Stimulated activated CD8-positive, alpha-beta memory T cell treated with anti-CD3 and anti-CD28 coated beads, Interleukin-7, amount 100 ng/mL, for 4 hours (primary cell): ENCODE measurements around the gene ARL15.
"Not testable (repeated sequence)": the region's sequence is repeated elsewhere in the genome, so short reads cannot be mapped to it uniquely, and the experiment has no call there.

ENCODE experiments used
- DNase-seq, 2 donors: peaks; one replicate each; pipeline ENCODE4 v3.0.0-alpha.2; 2020; ENCODE audit warnings: low read depth in 2 of 2

ARL15 gene

DNA sequence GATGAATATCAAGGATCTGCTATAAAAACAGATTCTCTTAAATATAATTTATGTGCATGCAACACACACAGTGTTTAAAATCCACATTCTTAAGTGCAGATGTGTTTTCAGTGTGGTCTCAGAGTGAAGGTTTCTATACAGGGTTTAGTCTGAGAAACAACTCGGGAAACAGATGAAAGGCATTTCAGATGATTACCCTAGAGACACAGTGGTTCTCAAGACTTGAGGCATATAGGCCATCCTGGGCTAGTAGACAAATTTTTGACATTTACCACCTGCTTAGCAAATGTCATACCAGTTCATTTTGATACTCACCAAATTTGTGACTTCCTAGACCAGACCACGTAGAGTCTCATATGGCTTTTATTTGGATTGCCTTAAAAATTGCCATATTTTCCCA, 216.5 kb downstream of the ARL15 start:
- DNase-seq = no peak

DNA sequence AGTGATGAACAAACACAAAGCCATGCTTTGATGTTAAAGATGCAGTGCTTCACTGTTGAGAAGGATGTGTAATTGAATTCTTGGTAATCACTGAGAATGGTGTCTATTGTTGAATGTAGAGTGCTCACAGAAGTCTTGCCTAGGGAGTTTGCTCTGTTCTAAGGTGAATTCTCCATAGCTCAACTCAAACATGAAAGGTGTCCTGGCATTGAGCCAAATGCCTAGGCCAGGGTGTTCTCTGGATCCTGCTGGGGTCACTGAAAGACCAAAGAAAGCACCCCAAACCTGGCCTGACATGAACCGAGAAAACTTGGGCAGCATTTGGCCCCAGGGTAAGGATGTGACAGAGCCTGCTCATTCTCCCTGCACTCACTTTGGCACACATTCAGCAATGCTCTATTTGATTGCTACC, 217.3 kb downstream of the ARL15 start:
- no peak for DNase-seq

DNA sequence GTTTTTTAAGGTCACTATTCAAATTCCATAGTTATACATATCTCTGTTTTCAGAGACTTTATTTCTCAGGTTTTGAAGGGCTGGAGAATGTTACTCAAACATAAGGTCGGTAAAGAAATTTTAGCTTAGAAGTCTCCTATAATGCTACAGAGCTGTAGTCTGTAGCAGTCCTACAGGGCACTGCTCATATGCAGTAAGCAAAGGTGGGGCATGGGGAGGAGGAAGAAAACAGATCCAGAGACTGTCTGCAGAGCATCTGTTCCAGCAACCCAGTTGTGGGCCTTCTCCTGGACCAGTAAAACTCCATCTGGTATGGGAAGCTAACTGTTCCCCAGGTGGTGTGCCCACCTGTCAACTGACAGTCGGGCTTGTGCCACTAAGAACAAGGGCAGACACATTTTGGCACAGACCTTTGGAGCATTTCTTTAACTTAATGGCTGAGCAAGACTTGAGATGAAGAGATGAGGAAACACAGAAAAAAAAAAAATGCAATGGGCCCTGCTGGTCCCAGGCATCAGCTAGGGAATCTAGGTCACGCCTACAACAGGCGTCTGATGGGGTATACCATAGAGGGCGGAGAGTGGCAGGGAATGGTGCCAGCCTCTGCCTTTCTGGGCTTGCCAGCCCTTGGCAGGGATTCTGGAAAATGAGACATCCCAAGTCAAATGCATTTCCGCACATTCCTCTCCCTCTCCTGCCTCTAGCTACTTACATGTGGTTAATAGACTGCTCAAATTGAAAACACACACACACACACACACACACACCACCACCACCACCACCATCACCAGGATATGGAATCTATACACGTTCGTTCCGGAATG, 218.9 kb downstream of the ARL15 start:
- no peak for DNase-seq

DNA sequence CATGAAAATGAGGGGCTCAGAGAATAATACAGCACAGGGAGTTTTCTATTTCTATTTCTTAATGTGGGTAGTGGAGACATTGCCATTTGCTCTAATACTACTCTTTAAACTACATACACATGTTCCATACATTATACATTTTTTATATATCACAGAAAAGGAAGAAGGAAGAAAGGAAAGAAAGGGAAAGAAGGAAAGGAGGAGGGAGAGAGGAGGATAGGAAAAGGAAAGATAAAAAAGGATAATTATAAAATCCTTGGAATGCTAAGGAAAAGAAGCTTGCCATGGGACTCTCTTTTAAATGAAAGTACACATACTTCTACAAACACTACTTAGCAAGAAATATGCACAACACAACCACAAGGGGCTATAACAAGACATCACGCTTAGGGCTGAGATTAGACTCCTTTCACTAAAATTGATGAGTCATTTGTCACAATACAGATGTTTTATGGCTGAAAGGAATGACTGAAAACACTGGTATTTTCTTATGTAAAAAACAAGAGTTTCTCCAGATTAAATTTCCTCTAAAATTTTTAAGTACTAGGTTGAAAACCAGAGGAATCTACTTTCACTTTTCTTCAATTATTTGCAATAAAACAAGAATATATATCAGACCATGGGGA, 219.8 kb downstream of the ARL15 start:
- no peak for DNase-seq

DNA sequence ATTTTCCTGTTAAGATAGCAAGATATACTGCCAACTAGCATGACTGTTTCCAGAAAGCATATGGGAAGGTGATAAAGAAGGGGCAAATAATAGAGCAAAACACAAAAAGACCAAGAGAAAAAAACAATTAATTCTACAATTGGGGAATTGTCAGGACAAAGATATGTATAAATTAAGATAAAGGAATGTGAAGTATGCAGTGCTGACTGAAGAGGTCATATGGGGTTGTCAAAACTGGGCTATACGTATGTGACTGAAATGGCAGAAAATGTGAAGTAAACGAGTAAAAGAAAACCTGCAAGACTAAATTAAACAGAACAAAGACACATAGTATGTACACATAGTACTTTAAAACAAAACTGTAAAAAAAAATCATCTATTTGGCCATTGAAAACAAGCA, 222.3 kb downstream of the ARL15 start:
- no peak for DNase-seq

DNA sequence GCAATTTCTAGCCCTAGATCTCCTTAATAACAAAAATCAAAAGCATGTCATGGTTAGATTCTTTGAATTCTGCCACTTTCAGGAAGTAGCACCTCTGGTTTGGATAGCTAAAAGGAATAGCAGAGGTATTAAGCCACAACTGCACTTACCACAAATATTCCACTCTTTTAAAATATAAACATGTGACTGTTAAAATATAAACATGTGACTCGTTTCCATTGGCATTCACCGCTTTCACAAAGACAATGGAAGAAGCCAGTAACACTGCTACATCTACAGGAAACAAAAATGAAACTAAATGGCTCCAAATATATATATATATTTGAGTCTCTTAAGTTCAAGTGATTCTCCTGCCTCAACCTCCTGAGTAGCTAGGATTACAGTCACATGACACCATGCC, 222.9 kb downstream of the ARL15 start:
- no peak for DNase-seq

DNA sequence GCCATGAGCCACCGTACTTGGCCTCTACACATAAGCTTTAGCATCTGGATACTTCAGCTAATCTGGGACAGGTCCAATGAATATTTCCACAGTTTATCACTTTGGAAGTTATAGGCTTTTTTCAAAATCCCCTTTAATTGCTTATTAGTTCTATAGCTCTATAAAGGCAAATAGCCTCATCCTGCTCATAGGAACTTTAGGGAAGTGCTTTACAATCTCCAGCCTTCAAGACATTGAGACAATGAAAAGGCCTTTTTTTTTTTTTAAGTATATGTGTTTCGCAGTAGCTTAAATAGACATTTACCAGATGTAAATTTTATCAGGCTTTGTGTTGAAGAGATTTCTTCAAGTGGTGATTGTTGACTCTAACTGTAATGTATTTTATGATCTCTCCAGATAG, 224.2 kb downstream of the ARL15 start:
- no peak for DNase-seq

DNA sequence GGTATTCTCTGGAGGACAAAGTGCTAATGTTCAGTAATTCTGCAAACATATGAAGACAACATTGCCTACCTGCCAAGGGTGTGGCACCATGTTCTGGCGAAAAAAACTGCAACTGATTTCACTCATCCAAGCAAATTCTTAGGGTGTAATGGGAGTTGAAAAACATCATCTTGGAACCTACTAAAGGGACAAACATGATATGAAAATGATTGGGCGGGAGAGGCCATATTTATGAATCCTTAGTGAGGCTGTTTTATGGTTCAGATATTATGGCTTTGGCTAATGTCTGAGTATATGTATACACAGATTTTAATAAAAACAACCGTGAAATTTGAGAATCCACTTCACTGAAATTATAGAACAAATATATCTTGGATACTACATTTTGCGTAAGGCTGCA, 225.7 kb downstream of the ARL15 start:
- no peak for DNase-seq

DNA sequence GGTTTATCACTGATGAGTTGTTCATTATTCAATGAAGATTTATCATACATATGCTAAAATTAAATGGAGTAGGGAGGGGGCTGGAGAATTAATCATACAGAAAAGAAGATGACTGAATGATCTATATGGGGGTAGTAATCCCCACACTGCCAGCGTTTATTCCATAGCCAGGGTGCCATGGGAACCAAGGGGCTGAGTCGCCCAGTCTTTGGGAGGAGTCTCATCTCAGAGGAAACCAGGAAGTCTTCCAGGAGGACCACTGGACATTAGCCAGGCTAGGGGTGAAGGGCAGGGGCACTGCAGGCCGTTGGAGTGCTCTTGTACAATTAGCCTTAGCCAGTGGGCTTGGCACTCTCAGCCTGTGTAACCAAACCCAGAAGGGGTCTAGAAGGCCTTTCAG, 226.5 kb downstream of the ARL15 start:
- DNase-seq = no peak

DNA sequence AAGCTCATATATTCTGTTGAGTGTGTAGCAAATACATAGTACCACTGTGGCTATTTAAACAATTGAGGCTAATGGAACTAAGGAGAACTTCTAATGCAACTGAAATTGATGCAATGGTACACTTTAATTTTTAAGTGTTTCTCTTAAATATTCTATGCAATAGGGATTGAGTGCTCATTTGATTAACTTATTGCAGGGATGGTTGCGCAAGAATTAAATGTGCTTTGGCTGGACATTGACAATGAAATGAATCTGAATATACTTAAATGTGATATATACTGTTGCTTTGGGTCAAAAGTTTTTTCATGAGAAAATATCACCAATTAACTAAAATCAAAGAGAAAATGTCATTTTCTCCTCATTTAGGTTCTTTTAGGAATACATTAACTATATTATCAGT, 227.1 kb downstream of the ARL15 start:
- no peak for DNase-seq

DNA sequence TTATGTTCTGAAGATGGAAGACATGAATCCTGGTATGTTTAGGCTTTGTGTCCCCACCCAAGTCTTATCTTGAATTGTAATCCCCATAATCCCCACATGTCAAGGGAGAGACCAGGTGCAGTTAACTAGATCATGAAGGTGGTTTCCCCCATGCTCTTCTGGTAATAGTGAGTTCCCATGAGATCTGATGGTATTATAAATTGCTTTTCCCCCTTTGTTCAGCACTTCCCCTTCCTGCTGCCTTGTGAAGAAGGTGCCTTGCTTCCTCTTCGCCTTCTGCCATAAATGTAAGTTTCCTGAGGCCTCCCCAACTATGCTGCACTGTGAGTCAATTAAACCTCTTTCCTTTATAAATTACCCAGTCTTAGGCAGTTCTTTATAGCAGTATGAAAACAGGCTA, 229.0 kb downstream of the ARL15 start:
- DNase-seq = no peak

DNA sequence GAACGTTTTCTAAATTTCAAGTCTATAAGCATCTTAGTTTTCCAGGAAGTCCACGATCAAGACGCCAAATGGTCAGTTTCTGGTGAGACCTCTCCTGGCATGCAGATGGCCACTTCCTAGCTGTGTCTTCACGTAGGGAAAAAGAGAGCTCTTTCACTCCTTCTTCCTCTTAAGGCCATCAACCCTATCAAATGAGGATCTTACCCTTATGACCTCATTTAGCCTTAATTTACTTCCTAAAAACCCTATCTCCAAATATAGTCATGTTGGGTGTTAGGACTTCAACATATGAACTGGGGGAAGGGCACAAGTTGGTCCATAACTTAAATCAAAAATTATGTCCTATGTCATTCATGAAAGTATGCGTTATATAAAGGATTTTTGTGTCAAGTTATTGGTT, 229.5 kb downstream of the ARL15 start:
- no peak for DNase-seq

DNA sequence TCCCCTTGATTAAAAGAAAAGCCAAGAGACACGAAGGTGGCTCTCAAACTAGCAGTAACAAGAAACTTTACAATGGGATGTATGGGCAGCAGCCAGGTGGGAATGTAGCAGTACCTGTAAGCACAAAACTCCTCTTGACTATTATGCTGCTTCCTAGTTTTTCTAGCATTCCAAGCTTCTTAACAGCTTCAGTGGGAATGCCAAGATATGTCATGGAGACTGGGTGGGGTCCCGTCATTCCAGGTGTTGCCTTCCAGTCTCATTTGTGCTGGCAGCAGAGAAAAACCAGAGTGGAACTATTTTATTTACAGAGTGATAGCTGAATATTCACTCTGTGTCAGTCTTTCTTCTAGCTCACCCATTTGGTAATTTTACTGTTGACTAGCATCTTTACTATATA, 236.6 kb downstream of the ARL15 start:
- no peak for DNase-seq

DNA sequence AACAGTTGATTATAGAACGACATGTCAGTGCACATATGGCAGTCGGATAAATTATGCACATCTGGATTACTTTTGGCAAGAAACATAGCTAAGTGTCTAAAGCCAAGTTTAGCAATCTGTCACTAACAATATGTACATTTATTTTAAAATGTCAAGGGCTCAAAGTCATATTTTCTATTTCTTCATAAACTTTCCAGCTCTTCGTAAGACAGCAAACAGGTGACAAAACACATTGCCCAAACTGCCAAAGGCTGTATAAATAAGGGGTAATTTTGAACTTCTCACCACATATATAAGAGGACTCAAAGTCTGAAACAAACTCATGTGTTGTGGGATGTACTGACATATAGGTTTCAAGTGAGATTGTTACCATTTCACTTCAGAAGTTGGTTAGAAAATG, 237.2 kb downstream of the ARL15 start:
- no peak for DNase-seq

DNA sequence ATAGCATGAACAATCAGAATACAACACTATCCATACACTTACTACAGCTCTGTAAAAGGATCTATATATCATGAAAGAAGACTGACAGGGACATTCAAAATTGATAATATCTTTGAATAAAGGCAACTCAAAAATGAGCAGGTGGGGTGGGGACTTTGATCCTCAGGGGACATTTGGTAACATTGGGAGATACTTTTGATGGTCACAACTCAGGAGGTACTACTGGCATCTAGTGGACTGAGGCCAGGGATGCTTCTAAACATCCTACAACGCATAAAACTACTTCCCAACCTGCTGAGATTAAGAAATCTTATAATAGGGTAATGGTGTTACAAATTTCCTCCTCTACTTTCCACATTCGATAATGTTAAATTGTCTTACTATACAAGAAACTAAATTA, 243.9 kb downstream of the ARL15 start:
- DNase-seq = no peak

DNA sequence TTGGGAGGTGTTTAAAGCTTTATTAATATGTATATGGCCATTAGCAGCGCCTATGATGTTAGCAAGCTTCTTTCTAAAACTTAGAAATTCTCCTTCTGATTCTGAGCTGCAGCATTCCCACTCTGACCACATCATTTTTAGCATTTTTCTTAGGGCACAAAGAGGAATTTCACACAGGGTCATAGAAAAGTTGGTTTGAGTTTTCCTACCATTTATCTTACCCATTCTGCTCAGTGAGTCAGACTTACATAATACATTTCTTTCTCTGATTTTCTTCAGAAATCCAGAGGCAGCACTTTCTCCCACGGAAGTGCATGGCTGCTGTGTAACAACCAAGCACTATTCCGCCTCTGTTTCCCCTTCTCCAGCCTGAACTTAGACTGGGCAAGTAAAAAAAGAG, 246.6 kb downstream of the ARL15 start:
- no peak for DNase-seq

DNA sequence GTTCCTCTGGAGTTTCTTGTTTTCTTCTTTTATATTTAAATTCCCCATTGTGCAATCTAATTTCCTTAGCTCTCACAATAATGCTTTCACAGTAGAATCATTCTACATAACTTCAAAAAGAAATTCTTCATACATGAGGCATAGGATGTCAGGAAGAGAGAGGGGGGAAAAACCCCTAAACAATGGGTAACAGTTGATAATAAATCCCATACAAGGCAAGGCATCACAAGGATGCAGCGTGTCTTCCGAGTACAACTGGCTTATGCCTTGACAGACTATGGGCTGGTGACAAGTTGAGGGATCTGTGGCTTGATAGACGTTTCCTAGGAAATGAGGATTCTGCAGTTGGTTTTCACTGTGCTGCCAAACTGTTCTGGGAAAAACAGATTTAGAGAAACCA, 247.4 kb downstream of the ARL15 start:
- no peak for DNase-seq

DNA sequence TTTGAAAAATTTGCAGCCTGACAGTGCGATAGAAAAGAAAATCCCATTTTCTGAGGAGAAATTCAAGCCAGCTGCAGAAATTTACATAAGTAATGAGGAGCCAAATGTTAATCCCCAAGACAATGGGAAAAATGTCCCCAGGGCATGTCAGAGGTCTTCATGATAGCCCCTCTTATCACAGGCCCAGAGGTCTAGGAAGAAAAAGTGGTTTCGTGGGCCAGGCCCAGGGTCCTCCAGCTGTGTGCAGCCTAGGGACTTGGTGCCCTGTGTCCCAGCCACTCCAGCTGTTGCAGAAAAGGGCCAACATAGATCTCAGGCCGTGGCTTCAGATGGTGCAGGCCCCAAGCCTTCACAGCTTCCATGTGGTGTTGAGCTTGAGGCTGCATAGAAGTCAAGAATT, 249.5 kb downstream of the ARL15 start:
- DNase-seq = not testable (repeated sequence)

DNA sequence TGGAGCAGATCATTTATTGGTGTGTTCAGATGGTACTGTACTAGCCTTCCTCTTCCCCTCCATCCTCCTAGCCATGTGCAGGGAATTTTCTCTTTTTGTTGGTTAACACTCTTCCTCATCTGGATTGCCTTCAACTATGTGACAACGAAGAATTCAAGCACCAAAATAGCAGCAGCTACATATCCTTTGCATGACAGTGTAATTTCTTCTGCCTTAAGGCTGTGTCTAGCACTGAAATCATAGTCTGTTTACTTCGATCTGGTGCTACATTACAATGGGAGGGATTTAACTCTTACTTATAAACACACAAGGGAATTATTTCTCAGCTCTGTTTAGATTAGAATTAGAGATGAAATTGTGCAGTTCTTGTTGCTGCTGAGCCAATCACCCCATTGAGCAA, 260.4 kb downstream of the ARL15 start:
- no peak for DNase-seq

DNA sequence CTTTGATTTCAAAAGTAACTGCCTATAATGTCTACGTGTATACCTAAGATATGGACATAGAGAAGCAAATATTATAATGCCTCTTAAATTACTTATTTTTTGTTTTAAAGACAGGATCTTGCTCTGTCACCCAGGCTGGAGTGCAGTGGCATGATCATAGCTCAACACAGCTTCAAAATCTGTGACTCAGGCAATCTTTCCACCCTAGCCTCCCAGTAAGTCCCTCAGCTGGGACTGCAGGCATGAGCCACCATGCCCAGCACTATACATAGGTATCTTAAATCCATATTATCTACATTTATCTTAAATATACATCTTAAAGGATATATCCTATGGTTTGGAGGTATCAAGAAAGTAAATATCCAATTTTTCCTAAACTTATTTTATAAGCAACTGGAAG, 261.2 kb downstream of the ARL15 start:
- DNase-seq = no peak

DNA sequence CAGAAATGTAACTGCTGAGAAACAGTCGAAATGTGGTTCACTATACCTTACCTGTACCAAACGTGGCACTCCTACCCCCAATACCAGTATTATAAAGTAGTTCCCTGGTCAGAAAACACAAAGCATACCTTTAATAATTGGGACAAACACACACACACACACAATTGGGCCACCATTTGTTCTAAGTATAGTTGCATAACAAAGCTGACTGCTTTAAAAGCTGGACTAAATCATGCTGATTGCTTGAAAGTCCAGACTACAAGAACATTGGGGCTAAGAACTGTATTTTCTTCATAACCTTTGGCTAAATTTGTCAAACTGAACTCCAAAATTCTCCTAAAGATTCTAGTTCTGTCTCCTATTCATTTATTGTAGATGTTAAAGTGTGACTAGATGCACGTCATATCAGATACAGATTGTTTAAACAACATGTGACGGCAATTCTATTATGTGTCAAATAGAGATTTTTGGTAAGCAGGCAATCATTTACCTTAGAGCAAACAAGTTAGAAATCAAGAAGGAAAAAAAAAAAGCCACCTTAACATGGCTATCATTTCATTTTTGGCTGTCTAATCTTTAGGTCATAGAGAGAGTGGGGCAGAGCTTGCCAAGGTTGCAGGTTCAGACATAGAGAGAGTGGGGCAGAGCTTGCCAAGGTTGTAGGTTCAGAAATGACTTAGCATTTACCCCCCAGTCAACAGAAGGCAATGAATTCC, 265.1 kb downstream of the ARL15 start:
- DNase-seq = no peak

DNA sequence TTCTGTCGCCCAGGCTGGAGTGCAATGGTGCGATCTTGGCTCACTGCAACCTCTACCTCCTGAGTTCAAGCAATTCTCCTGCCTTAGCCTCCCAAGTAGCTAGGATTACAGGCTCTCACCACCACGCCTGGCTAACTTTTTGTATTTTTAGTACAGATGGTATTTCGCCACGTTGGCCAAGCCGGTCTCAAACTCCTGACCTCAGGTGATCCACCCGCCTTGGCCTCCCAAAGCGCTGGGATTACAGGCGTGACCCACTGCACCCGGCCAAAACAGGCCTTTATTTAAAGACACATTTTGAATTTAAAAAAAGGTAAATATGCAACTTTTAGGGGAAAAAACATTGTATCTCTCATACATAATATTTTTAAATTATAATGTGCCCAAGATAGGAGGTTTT, 266.1 kb downstream of the ARL15 start:
- not testable (repeated sequence) for DNase-seq

DNA sequence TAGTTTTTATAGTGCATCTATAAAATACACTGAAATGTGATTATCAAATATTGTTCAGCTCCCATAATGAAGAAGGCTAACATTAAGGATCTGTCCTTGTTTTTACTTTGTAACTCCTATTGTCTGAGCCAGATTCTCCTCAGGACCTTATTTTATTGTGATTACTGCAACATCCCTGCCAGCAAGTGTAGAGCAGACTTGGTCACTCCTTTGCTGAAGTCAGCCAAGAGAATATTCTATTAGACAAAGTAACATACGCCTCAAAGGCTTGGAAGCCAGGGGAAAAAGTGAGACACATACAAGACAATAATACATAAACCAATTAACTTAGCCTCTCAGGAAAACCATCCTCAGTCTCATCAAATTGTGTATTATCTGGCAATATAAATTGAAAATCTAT, 269.6 kb downstream of the ARL15 start:
- no peak for DNase-seq
